ENCODE measurements around the gene SGSM2. TPM values are rescaled to one million over a fixed set of nuclear protein-coding genes. Genes with fewer than 3 reads are reported as not detected.

Gene SGSM2
- total RNA-seq, 1 experiment from 2014 or later: 18.6 TPM

DNA sequence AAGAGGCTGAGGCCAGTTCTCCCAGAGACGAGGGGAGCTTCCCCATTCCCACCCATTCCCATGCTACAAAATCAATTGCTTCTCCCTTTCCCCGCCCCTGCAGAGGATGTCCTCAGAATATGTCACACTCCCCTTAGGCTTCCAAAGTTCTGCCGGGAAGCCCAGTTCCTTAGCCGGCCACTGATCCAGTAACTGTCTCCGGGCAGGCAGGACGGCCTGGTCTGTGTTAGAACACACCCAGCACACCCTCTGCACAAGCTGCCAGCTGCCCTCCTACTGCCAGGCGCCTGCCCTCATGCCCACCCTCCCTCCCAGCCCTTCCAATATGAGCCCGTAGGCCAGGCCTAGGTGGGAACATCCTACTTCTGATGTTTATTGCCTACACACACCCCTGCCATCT is 31.1 kb downstream of the SGSM2 start:
- DNase-seq (ENCODE audit: low read depth in 1 of 2, low spot score in 2 of 2): no peak
- no peaks in the 10 kb centered on the region for H3K27me3 ChIP-seq (replicated peaks)
- H3K4me1 ChIP-seq (replicated peaks): no peaks in the 10 kb centered on the region
- H3K4me3 ChIP-seq: no peak overlapping the region
- no peaks in the 10 kb centered on the region for H3K9me3 ChIP-seq (replicated peaks)
- H3K27ac ChIP-seq: no peak overlapping the region
- no peaks in the 10 kb centered on the region for H3K36me3 ChIP-seq

DNA sequence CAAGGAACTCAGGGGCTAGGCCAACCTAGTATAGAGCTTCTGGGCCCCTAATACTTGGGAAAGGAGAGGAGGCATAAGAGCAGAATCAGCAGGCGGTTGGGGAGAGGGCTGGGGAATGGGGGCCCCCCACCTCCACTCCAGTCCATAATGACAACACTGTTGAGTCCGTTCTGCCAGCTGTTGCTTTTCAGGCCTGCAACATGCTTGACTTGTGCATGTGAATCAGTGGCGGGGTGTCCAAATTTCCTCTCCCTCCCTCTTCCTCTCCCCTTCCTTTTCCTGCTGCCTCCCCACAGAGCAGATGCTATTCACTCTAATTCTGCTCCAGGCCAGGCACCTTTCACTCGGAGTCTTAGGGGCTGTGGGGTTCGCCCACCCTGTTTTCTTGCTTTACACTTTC is 31.7 kb downstream of the SGSM2 start:
- no peaks in the 10 kb centered on the region for H3K4me1 ChIP-seq (replicated peaks)
- H3K4me3 ChIP-seq: no peak overlapping the region
- no peaks in the 10 kb centered on the region for H3K9me3 ChIP-seq (replicated peaks)
- H3K36me3 ChIP-seq: no peaks in the 10 kb centered on the region
- no peak overlapping the region for H3K27ac ChIP-seq
- no peaks in the 10 kb centered on the region for H3K27me3 ChIP-seq (replicated peaks)
- no peak for DNase-seq (ENCODE audit: low read depth in 1 of 2, low spot score in 2 of 2)

DNA sequence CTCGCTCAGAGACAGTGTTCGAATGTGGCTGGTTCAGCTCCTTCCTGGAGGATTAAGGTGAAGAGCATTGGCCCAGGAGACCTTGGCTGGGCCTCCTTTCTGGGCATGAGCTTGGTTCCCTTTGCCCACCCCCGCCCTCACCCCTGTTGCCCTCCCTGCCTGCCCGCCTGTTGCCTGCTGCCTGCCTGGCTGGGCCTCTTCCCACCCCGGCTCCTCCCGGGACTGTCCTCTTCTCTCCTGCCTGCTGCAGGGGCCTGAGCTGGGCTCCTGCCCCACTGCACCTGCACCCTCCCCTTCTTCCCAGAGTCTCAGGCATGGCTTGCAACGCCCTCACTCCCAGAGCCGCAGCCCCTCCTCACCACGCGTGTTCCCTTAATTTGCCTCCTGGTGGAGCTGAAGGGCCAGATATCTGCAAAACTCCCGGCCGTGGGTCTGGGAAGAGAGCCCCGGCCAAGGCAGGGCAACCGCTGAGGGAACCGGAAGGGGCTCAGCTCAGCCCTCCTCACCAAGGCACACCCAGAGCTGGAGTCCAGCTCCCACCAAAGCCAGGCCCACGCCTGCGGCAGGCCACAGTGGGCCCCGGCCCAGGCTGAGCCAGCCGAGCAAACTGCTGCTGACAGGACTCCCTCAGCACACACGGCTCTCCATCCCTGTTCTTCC is 32.4 kb downstream of the SGSM2 start:
- H3K27me3 ChIP-seq (replicated peaks): no peaks in the 10 kb centered on the region
- no peak overlapping the region for H3K27ac ChIP-seq
- no peaks in the 10 kb centered on the region for H3K36me3 ChIP-seq
- H3K4me1 ChIP-seq (replicated peaks): no peaks in the 10 kb centered on the region
- no peaks in the 10 kb centered on the region for H3K9me3 ChIP-seq (replicated peaks)
- no peak overlapping the region for H3K4me3 ChIP-seq
- DNase-seq (ENCODE audit: low read depth in 1 of 2, low spot score in 2 of 2): no peak

DNA sequence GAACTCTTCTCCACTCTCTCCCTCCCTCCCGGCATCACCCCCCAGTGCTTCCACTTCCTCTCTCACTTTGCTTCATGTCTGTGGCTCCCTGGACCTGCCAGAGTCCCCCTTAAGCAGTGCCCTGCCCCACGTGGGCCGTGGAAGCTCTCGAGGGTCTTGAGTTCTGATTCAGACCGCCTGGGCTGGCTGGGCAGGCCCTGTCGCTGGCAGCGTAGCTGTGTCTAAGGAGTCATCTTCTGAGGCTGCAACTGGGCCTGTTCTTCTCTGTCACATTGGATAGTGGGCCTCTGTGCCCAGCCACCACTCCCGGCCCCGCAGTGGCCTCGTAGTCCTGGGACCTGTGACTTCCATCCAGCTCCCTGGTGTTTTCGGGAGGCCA is 32.9 kb downstream of the SGSM2 start:
- no peaks in the 10 kb centered on the region for H3K4me1 ChIP-seq (replicated peaks)
- no peak for DNase-seq (ENCODE audit: low read depth in 1 of 2, low spot score in 2 of 2)
- H3K27me3 ChIP-seq (replicated peaks): no peaks in the 10 kb centered on the region
- no peak overlapping the region for H3K27ac ChIP-seq
- no peaks in the 10 kb centered on the region for H3K9me3 ChIP-seq (replicated peaks)
- H3K4me3 ChIP-seq: no peak overlapping the region
- no peaks in the 10 kb centered on the region for H3K36me3 ChIP-seq

DNA sequence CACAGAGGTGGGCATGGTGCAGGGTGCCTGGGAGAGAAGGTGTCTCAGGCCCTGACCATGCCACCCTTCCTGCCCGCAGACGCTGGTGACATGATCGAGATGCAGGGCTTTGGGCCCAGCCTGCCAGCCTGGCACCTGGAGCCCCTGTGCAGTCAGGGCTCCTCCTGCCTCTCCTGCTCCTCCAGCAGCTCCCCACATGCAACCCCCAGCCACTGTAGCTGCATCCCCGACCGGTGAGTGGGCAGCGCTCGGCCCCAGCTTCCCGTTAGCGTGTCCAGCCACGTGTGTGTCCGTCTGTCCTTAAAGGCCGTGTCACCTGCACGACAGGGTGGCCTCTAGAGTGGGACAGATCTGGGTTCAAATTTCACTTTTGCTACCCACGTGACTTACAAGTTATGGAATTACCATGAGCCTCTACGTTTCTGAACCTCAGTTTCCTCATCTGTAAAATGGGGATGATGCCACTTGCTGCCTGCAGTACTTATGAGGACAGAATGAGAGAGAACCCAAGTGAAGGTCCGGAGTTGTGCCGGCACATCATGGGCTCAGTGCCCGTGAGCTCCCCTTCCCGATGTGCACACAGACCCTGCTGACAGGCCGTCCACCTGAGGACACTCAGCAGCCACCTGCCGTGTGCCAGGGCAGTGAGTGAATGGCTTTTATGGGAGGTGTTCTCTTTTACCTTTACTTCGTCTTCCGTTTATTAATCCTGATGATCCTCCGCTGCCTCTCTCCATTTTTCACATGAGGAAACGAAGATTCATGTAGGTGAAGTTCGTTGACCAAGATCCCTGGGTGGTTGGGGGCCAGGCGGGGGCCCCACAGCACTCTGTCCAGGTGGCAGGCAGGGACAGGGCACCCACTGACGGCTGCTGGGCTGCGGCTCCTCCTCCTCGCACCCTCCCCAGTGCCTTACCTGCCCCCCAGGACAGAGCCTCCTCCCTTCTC is 34.2 kb downstream of the SGSM2 start:
- no peak overlapping the region for H3K4me3 ChIP-seq
- no peaks in the 10 kb centered on the region for H3K9me3 ChIP-seq (replicated peaks)
- no peak overlapping the region for H3K27ac ChIP-seq
- H3K4me1 ChIP-seq (replicated peaks): no peaks in the 10 kb centered on the region
- no peak for DNase-seq (ENCODE audit: low read depth in 1 of 2, low spot score in 2 of 2)
- peaks cover under 1% of the 10 kb centered on the region; the same call in 1 of the 2 replicates for H3K36me3 ChIP-seq
- H3K27me3 ChIP-seq (replicated peaks): no peaks in the 10 kb centered on the region

DNA sequence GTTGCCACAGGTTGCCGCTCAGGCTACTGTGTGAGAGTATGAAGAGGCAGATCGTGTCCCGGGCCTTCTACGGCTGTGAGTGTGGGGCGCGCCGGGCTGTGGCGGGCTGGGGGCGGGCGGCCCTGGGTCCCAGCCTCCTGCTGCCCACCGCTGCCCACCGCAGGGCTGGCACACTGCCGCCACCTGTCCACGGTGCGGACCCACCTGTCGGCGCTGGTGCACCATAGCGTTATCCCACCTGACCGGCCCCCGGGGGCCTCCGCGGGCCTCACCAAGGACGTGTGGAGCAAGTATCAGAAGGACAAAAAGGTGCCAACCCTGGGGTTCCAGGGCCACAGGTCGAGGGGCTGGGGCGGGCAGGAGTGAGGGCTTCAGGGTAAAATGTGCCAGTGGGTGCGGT is 34.9 kb downstream of the SGSM2 start:
- H3K27ac ChIP-seq: no peak overlapping the region
- H3K9me3 ChIP-seq (replicated peaks): no peaks in the 10 kb centered on the region
- H3K4me3 ChIP-seq: no peak overlapping the region
- no peaks in the 10 kb centered on the region for H3K4me1 ChIP-seq (replicated peaks)
- H3K27me3 ChIP-seq (replicated peaks): no peaks in the 10 kb centered on the region
- H3K36me3 ChIP-seq: peaks cover 7% of the 10 kb centered on the region; the same call in 1 of the 2 replicates
- DNase-seq (ENCODE audit: low read depth in 1 of 2, low spot score in 2 of 2): no peak

DNA sequence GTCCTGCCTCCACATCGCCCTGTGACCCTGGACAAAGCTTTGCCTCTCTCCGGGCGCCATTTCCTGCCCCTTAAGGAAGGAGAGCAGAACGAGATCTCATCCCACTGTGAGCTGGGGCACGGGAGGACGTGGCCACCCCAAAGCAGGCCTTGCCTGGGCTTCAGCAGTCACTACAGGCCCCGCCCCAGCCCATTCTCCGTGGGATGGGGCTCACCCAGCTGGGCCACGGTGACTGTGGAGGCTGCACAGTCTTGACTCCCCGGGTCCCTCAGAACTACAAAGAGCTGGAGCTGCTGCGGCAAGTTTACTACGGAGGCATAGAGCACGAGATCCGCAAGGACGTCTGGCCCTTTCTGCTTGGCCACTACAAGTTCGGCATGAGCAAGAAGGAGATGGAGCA is 35.4 kb downstream of the SGSM2 start:
- Histone ChIP-seq H3K4me3 (no peak overlapping the region), H3K4me1 (replicated peaks) (no peaks in the 10 kb centered on the region), H3K27me3 (replicated peaks) (no peaks in the 10 kb centered on the region), H3K27ac (no peak overlapping the region), H3K36me3 (peaks cover 7% of the 10 kb centered on the region; the same call in 1 of the 2 replicates), H3K9me3 (replicated peaks) (no peaks in the 10 kb centered on the region)
- no peak for DNase-seq (ENCODE audit: low read depth in 1 of 2, low spot score in 2 of 2)

DNA sequence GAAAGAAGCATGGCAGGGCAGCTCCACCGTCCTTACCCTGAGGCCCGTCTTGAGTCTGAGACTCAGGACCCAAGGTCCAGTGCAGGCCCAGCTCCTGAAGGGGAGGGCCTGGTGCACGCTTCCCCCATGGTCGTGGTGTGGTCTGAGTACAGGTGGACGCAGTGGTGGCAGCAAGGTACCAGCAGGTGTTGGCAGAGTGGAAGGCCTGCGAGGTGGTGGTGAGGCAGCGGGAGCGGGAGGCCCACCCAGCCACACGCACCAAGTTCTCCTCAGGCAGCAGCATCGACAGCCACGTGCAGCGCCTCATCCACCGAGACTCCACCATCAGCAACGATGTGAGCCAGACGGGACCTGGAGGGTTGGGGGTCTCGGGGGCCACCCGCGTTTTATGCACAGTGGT is 35.9 kb downstream of the SGSM2 start:
- H3K4me3 ChIP-seq: no peak overlapping the region
- DNase-seq (ENCODE audit: low read depth in 1 of 2, low spot score in 2 of 2): no peak
- H3K27ac ChIP-seq: no peak overlapping the region

DNA sequence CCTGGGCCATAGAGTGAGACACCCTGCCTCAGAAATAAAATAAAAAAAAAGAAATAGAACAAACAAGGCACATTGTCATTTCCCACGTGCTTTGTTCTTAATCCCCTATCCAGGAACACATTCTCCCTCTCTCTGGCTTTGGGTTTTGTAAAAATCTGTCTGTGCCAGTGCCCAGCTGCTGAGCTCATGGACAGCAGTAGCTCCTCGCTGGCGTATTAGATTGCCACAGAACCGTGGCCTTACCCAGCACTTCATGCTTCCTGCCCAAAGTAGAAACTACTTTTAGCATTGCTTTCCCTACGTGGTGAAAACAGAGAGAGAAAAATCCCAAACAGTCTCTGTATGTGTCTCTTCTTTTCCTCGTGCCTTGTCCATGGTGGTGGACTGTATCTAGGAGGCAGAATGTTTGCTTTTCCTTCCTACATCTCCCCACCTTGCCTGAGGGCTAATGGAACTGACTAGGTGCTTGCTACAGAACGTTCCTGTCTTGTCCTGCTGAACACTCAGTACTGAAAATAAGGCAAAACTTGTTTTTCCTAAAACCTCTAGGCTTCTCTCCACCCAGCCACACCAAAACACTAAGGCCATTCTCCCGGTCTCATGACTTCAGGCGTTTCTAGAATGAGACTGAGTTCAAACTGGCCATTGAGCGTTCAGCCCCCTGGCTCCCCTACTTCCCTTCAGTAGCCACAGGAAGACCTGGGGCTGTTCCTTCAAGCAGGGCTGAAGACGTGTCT is 37.4 kb downstream of the SGSM2 start:
- Histone ChIP-seq H3K9me3 (replicated peaks) (no peaks in the 10 kb centered on the region), H3K27ac (no peak overlapping the region), H3K4me1 (replicated peaks) (no peaks in the 10 kb centered on the region), H3K36me3 (peaks cover 7% of the 10 kb centered on the region; the same call in 1 of the 2 replicates), H3K27me3 (replicated peaks) (no peaks in the 10 kb centered on the region), H3K4me3 (no peak overlapping the region)
- no peak for DNase-seq (ENCODE audit: low read depth in 1 of 2, low spot score in 2 of 2)

More for the DNA sequence above, 35.9 kb downstream of the SGSM2 start:
- Histone ChIP-seq H3K27me3 (replicated peaks) (no peaks in the 10 kb centered on the region), H3K36me3 (peaks cover 7% of the 10 kb centered on the region; the same call in 1 of the 2 replicates), H3K9me3 (replicated peaks) (no peaks in the 10 kb centered on the region), H3K4me1 (replicated peaks) (no peaks in the 10 kb centered on the region)

DNA sequence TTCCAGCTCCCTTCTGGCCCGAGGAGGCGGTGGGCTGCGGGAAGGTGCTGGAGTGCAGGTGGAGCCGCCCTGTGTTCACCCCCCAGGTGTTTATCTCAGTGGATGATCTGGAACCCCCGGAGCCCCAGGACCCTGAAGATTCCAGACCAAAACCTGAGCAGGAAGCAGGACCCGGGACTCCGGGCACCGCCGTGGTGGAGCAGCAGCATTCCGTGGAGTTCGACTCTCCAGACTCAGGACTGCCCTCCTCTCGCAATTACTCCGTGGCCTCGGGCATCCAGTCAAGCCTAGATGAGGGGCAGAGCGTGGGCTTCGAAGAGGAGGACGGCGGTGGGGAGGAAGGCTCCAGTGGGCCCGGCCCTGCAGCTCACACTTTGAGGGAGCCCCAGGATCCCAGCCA is 38.1 kb downstream of the SGSM2 start:
- no peaks in the 10 kb centered on the region for H3K27me3 ChIP-seq (replicated peaks)
- H3K4me3 ChIP-seq: no peak overlapping the region
- H3K27ac ChIP-seq: no peak overlapping the region
- no peaks in the 10 kb centered on the region for H3K9me3 ChIP-seq (replicated peaks)
- DNase-seq (ENCODE audit: low read depth in 1 of 2, low spot score in 2 of 2): no peak
- H3K4me1 ChIP-seq (replicated peaks): no peaks in the 10 kb centered on the region
- peaks cover 8% of the 10 kb centered on the region; the same call in 1 of the 2 replicates for H3K36me3 ChIP-seq

DNA sequence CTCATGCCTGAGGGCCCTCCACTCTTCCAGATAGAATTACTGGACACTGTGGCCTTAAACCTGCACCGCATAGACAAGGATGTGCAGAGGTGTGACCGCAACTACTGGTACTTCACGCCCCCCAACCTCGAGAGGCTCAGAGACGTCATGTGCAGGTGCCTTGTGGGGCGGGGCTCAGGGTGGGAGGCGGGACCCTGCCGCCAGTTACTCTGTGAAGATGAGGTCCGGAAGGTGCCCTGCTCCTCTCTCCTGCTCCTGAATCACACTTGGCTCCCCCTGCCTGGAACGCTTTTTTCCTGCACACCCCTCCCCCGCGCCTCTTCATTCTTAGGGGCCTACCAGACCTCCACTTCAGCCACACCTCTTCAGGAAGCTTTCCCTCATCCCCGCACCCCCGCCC is 38.8 kb downstream of the SGSM2 start:
- no peak for DNase-seq (ENCODE audit: low read depth in 1 of 2, low spot score in 2 of 2)
- no peaks in the 10 kb centered on the region for H3K4me1 ChIP-seq (replicated peaks)
- H3K4me3 ChIP-seq: no peak overlapping the region
- no peaks in the 10 kb centered on the region for H3K9me3 ChIP-seq (replicated peaks)
- H3K27ac ChIP-seq: no peak overlapping the region
- H3K36me3 ChIP-seq: peaks cover 10% of the 10 kb centered on the region; the same call in 1 of the 2 replicates
- H3K27me3 ChIP-seq (replicated peaks): no peaks in the 10 kb centered on the region

DNA sequence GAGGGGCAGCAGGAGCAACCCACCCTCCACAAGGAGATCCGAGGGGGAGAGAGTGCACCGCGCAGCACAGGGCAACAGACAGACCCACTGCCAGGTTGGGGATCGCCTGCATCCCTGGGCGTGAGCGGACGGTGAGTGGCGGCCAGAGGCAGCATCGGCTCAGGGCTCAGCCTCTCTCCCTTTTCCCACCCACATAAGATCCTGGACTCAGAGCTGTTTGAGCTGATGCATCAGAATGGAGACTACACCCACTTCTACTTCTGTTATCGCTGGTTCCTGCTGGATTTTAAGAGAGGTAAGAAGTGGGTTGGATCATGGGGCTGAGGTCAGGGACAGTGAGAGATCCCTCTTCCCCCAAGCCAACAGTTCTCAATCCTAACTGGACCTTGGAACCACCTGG is 40.4 kb downstream of the SGSM2 start:
- Histone ChIP-seq H3K36me3 (peaks cover 10% of the 10 kb centered on the region; the same call in 1 of the 2 replicates), H3K27ac (no peak overlapping the region), H3K4me3 (no peak overlapping the region), H3K27me3 (replicated peaks) (no peaks in the 10 kb centered on the region), H3K9me3 (replicated peaks) (no peaks in the 10 kb centered on the region), H3K4me1 (replicated peaks) (no peaks in the 10 kb centered on the region)
- DNase-seq (ENCODE audit: low read depth in 1 of 2, low spot score in 2 of 2): no peak

DNA sequence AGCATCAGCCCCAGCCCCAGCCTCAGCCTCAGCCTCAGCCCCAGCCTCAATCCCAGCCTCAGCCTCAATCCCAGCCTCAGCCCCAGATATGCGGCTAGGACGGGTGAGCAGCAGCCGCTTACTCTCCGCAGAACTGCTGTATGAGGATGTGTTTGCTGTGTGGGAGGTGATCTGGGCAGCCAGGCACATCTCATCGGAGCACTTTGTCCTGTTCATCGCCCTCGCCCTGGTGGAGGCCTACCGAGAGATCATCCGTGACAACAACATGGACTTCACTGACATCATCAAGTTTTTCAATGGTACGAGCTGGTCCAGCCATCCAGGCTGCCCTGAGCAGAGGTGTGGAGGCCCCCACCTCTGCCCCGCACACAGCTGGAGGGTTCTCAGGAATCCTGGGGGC is 41.6 kb downstream of the SGSM2 start:
- no peak overlapping the region for H3K4me3 ChIP-seq
- no peak for DNase-seq (ENCODE audit: low read depth in 1 of 2, low spot score in 2 of 2)
- H3K36me3 ChIP-seq: peaks cover 10% of the 10 kb centered on the region; the same call in 1 of the 2 replicates
- no peaks in the 10 kb centered on the region for H3K27me3 ChIP-seq (replicated peaks)
- H3K4me1 ChIP-seq (replicated peaks): no peaks in the 10 kb centered on the region
- no peaks in the 10 kb centered on the region for H3K9me3 ChIP-seq (replicated peaks)
- H3K27ac ChIP-seq: no peak overlapping the region

Measured in SJSA1 (cell line).